Measurements from ENCODE around the gene IKZF1.

DNA sequence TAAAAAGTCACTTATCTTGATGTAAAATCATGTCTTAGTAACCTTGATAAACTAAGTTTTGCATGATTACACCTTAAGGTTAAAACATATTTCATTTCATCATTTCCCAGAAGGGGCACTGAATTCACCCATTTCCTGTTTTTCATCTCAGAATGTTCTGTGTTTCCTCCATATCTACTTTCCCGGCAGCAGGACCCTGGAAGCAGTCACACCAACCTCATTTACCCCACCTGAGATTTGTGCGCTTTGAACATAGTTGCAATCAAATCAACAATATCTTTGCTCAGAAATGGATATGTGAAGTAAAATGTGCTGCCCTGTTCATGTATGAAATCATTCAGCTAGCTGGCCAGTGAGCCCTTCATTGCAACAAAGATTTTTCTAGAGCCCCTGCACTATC, 46.8 kb downstream of the IKZF1 start:
- TF ChIP-seq, protein P1, sequence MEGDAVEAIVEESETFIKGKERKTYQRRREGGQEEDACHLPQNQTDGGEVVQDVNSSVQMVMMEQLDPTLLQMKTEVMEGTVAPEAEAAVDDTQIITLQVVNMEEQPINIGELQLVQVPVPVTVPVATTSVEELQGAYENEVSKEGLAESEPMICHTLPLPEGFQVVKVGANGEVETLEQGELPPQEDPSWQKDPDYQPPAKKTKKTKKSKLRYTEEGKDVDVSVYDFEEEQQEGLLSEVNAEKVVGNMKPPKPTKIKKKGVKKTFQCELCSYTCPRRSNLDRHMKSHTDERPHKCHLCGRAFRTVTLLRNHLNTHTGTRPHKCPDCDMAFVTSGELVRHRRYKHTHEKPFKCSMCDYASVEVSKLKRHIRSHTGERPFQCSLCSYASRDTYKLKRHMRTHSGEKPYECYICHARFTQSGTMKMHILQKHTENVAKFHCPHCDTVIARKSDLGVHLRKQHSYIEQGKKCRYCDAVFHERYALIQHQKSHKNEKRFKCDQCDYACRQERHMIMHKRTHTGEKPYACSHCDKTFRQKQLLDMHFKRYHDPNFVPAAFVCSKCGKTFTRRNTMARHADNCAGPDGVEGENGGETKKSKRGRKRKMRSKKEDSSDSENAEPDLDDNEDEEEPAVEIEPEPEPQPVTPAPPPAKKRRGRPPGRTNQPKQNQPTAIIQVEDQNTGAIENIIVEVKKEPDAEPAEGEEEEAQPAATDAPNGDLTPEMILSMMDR (conservative IDR thresholded peaks at IDR 0.05 in 1 of 2, IDR thresholded peaks at IDR 0.05 in 1 of 2; ENCODE audit: low read depth in 1 of 2, low read length in 2 of 2), result no peak
- no peak for TF ChIP-seq EZH2 (IDR thresholded peaks at IDR 0.05; ENCODE audit: low read length, missing control alignments)
